ENCODE results near the gene MANEAL.
"Not testable (repeated sequence)": the region's sequence is repeated elsewhere in the genome, so short reads cannot be mapped to it uniquely, and the experiment has no call there.

MANEAL gene, protein sequence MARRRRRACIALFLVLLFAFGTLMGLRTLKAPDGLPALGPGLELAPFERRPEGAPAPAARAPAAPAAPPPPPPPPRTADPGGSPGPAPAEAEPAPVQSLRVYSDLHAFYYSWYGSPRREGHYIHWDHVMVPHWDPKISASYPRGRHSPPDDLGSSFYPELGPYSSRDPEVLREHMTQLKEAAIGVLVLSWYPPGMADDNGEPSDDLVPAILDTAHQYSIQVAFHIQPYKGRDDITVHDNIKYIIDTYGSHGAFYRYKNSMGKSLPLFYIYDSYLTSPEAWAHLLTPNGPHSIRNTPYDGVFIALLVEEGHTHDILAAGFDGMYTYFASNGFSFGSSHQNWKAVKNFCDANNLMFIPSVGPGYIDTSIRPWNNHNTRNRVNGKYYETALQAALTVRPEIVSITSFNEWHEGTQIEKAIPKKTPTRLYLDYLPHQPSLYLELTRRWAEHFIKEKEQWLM

DNA sequence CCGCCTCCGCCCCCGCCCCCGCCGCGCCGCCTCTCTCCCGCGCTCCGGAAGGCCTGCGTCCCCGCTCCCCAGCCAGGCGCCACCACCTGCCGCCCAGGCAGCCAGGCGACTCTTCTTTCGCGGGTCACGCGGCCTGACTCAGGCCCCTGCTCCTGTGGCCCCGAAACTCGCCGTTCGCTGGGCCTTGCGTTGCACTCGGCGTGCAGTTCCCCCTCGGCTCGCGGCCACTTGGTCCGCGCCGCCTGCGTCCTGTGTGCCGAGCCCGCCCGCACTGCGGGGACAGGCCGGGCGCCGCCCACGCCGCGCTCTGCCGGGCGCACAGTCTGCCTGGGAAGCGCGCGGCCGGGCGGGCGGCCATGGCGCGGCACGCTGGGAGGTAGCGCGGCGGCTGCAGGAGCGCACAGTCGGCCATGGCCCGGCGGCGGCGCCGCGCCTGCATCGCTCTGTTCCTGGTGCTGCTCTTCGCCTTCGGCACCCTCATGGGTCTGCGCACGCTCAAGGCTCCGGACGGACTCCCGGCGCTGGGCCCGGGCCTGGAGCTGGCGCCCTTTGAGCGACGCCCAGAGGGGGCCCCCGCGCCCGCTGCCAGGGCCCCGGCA, at the start of gene MANEAL:
Gene MANEAL (plus strand): TSS at position 75 of the 599 bp plus-strand sequence. CDS start 336 bp downstream, at position 411.
- peak; percentile 62 for DNase-seq

DNA sequence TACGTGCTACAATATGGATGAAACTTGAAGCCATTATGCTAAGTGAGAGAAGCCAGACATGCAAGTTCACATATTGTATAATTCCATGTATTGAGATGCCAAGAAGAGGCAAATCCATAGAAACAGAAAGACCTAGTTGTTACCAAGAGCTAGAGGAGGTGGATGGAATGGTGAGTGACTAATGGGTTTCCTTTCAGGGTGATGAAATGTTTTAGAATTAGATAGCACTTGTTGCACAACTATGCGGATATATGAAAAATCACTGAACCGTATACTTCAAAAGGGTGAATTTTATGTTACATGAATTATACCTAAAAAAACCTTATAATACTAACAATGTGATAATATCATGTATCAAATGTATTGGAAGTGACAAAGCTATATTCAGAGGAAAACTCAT, 46.8 kb upstream of the MANEAL start:
- DNase-seq: no peak

GRCh38 chr1:37748565-37748964, 45.1 kb upstream of the MANEAL start:
- DNase-seq: no peak

GRCh38 chr1:37752213-37752582, 41.4 kb upstream of the MANEAL start:
- no peak for DNase-seq

GRCh38 chr1:37752583-37753471, 40.8 kb upstream of the MANEAL start:
- peak; percentile 48 for DNase-seq

- DNase-seq: no peak
These were observed 40.0 kb upstream of the MANEAL start for GRCh38 chr1:37753473-37754321.

GRCh38 chr1:37755290-37755689, 38.4 kb upstream of the MANEAL start:
- DNase-seq: no peak

DNA sequence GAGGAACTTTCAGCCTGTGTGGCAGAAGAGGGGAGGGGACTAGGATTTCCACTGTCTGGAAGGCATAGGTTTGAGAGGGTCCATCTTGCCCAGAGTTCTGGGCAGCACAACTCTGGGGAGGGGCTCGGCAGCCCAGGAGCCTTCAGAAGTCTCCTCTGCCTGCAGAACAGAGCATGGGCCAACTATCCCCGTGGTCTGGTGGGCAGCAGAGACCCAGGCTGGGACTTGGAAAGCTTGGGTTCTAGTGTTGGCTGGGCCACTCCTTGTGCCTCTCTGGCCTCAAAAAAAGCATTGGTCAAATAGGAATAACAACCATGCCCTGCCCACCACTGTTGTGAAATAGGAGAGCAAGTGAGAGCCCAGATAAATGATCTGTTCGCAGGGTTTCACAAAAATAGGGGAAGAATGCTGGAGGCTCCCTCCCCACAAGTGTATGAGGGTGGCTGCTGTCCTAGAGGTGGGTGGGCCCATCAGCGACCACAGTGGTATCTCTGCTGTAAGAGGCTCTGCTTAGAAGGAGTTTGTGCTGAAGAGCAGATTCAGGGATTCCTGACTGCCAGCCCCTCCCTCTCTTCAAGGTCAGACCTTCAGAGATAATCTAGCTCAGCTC, 37.6 kb upstream of the MANEAL start:
- no peak for DNase-seq

DNA sequence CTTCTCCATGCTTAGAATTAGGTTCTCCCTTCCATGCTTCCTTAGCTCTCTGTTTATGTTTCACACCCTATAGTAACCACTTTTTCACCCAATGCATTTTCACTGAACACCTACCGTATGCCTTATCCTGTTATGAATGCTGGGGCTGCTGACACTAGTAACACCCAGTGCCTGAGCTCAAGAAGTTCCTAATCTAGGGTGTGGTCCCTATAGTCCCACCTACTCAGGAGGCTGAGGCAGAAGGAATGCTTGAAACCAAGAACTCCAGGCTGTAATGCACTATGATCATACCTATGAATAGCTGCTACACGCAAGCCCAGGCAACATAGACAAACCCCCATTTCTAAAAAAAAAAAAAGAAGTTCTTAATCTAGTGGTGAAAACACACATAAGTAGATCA, 34.2 kb upstream of the MANEAL start:
- DNase-seq: no peak

DNA sequence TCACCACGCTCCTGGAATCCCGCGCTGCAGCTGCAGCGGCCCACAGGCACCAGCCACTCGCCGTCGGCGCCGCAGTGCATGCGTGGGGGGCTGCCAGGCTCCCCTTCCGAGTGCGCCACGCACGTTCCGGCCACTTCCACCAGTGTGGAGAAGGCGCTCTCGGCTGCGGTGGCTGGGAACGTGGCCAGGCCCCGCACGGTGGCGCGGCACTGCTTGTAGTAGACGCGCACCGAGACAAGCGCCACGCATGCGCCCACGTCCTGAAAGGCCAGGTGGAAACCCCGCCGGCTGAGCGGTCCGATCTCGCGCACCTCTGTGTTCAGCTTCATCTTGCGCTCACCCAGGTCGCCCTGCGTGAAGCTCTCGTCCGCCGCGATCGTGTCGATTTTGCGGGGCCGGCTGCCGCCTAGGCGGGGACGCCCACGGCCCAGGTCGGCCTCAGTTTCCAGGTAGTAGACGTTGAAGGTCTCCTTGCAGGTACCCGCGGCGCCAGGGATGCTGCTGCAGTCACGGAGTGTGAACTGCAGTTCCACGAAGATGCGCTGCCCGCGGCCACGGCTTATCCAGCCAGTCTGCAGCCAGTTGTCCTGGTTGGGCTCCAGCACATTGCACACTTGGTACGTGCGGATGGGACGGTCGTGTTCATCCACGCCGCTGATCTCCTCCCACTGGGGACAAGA, 32.1 kb upstream of the MANEAL start:
- DNase-seq: no peak

DNA sequence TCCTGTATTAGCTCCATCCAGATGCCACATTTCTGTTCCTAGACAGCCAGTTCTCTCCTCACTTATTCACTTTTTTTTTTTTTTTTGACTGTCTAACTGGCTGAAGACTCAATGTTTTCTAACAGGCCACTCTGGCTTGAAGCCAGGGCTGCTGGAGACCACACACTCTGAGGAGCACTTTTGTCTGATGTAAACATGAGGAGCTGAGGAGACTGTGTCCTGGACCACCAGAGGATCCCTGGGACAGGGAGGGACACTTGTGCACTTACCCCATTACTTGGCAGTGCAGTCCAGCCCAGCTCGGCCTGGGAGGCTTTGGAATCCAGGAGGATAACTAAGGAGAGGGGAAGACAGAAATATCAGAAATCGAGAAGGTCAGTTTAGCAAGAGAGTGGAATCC, 31.1 kb upstream of the MANEAL start:
- DNase-seq: no peak

DNA sequence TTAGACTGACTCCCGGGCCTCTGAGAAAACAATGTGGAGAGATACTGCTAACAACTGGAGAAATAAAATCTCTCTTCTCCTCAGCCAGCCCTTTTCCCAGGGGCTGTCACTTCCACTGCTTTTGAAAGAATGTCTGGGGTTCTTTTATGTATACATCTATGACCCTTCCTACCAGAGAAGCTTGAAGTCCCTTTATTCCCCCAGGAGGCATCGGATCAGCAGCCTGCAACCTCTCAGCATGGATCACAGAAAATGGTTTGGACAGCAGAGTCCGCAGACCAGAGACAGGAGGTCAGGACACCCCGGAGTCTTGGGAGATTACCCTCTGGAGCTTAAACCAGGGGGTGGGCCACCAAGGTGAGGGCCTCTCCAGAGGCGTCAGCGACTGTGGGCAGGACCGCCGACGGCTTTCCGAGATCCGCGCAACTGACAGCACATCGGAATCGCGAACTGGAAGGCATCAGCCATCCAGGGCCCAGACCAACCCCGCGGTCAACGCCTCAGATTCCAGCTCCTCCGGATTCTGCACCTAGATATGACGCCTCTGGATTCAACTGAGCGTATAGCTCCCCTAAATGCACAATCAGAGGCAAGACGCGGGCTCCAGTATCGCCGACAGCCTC, 29.7 kb upstream of the MANEAL start:
- no peak for DNase-seq

- no peak for DNase-seq
These were observed 29.2 kb upstream of the MANEAL start for GRCh38 chr1:37764414-37764825.

- DNase-seq: peak; percentile 75
These were observed 28.7 kb upstream of the MANEAL start, which contains the start of gene EPHA10 for GRCh38 chr1:37764888-37765441. Gene EPHA10, minus strand, starts transcription at chr1:37765120. Its CDS starts 54 bp downstream, at chr1:37765066.

DNA sequence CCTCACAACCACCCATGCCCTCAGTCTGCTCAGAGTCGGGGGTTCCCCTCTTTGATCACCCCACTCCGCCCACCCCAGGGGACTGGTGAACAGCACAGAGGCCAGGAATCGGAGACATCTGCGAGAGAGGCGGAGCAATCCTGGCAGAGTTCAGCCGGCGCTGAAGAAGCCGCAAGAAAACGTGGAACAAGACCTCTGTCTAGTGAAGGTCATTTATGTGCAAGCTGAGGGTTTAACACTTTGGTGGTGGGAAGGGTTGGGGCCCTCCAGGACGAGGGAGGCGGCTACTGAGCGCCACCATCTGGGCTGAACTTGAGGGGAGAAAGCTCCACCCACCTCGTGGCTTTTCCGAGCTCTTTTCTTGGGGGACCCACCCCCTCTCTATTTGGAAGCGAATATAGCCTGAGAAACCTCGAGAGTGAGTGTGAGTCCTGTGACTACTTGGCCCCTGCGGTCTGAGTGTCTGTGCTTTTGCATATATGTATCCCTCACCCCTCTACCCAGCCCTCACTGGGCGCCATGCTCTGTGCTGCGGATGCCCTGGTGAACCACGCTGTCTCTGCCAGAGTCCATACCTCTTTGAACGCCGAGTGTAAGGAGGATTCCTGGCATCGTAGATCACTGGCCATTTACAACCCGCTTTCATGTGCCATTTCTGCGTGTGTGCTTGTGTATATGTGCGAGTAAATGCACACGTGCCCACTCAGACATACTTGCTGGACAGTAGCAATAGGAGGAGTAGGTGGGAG, 27.6 kb upstream of the MANEAL start:
- peak; percentile 19 for DNase-seq

GRCh38 chr1:37767488-37767887, 26.2 kb upstream of the MANEAL start:
- no peak for DNase-seq

- not testable (repeated sequence) for DNase-seq
These were observed 22.2 kb upstream of the MANEAL start for GRCh38 chr1:37771440-37771839.

DNA sequence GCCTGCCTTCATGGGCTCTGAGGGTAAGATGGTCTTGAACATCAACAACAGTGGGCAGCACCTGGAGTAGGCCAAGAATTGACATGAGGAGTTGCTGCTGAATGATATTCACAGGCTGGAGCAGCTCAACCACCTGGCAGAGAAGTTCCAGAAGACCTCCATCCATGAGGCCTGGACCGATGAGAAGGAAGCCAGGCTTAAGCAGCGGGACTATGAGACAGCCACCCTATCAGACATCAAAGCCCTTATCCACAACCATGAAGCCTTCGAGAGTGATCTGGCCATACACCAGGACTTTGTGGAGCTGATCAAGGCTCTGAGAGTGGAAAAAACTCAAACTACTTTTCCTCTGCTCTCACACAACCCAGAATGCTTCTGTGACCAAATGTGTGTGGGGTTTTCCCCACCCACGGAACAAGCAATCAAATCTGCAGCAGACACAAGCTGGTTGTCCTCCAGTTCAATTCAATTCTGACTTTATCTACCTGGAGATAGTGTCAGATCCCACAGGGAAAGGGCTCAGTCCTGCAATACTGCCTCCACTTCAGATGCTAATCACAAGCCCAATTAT, 16.6 kb upstream of the MANEAL start:
- no peak for DNase-seq

- DNase-seq: no peak
These were observed 15.0 kb upstream of the MANEAL start for GRCh38 chr1:37778654-37779053.

Measured in COR-L47 (cell line).